GM21526 (cell line): ENCODE data around the gene CNN1.
"Not testable (repeated sequence)": the region's sequence is repeated elsewhere in the genome, so short reads cannot be mapped to it uniquely, and the experiment has no call there.

Experiments
- ATAC-seq: cut with Tn5 transposase; IDR thresholded peaks from one replicate; pipeline ENCODE4 v1.9.1; 2021; ENCODE audit warnings: moderate library complexity; ENCODE audit not compliant: unreplicated experiment, low FRiP score

The CNN1 gene

DNA sequence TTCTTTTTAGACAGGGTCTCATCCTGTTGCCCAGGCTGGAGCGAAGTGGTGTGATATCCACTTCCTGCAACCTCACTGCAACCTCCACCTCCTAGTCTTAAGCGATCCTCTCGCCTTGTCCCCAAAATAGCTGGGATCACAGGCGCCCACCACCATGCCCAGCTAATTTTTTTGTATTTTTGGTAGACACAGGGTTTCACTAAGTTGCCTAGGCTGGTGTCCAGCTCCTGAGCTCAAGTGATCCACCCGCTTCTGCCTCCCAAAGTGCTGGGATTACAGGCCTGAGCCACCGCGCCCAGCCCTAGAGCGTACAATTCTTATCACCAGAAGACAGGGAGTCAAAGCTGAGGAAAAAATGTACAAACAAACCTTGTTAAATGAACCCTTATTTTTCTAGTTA is 24.9 kb downstream of the CNN1 start:
- no peak for ATAC-seq

DNA sequence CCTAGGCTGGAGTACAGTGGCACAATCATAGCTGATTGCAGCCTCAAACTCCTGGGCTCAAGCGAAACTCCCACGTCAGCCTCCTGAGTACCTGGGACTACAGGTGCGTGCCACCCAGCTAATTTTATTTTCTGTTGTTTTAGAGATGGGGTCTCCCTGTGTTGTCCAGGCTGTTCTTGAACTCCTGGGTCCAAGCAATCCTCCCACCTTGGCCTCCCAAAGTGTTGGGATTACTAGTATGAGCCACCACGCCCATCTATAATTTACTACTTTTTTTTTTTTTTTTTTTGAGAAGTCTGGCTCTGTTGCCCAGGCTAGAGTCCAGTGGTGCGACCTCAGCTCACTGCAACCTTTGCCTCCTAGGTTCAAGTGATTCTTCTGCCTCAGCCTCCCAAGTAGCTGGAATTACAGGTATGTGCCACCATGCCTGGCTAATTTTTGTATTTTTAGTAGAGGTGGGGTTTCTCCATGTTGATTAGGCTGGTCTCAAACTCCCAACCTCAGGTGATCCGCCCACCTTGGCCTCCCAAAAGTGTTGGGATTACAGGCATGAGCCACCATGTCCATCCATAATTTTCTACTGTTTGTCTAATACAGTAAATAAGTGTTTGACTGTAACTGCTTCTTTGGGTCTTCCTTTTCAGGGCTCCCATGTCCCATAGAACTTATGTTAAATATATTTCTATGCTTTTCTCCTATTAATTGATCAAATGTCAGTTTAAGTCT is 25.6 kb downstream of the CNN1 start:
- ATAC-seq: not testable (repeated sequence)

DNA sequence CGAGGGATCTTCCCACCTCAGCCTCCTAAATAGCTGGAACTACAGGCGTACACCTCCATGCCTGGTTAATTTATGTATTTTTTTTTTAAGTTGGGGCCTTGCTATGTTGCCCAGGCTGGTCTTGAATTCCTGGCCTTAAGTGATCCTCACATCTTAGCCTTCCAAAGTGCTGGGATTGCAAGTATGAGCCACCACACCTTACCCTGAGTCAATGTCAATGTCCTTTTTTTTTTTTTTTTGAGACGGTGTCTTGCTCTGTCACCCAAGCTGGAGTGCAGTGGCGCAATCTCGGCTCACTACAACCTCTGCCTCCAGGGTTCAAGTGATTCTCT is 27.0 kb downstream of the CNN1 start:
- ATAC-seq: not testable (repeated sequence)

DNA sequence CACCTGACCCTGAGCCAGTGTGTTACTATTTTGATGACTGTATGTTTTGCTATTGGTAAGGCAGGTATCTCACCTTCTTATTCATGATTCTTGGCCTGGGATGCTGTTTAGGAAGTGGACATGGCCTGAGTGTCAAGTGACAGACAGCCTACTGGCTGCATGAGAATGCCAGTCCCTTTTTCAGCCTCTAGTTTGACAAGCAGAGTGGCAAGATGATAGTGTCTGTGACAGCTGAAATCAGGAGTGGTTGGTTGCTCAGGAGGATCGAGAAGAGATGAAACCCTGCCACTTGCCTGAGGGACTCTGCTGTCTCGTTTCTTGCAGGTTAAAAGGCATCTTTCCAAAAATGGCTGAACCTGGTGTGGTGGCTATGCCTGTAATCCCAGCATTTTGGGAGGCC is 27.5 kb downstream of the CNN1 start:
- ATAC-seq: no peak

DNA sequence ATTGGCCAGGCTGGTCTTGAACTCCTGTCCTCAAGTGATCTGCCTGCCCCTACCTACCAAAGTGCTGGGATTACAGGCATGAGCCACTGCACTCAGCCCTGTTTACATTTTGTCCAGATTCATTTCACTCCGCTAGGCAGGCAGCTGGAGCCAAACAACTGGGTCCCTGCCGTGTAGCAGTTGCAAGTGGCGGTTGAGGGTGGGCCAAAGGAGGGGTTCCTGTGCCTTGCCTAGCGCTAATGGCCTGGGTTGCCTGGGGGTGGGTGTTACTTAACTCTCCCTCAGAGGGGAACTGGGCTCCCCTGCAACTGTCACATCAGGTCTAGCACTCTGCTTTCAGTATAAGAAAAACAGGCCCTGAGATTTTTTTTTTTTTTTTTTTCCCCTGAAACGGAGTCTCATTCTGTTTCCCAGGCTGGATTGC is 31.4 kb downstream of the CNN1 start:
- no peak for ATAC-seq

DNA sequence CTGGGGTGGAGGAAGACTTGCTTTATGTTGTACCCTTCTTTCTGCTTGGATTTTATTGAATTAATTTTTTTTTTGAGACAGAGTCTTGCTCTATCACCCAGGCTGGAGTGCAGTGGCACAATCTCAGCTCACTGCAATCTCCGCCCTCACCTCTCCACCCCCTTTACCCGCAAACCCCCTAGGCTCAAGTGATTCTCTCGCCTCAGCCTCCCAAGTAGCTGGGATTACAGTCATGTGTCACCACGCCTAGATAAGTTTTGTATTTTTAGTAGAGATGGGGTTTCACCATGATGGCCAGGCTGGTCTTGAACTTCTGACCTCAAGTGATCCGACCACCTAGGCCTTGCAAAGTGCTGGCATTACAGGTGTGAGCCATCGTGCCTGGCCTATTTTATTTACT is 34.7 kb downstream of the CNN1 start:
- not testable (repeated sequence) for ATAC-seq

DNA sequence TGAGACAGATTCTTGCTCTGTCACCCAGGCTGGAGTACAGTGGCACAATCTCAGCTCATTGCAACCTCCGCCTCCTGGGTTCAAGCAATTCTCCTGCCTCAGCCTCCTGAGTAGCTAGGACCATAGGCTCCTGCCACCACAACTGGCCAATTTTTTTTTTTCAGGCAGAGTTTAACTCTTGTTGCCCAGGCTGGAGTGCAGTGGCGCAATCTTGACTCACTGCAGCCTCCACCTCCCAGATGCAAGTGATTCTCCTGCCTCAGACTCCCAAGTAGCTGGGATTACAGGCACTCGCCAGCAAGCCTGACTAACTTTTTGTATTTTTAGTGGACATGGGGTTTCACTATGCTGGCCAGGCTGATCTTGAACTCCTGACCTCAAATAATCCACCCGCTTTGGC is 35.1 kb downstream of the CNN1 start:
- not testable (repeated sequence) for ATAC-seq

DNA sequence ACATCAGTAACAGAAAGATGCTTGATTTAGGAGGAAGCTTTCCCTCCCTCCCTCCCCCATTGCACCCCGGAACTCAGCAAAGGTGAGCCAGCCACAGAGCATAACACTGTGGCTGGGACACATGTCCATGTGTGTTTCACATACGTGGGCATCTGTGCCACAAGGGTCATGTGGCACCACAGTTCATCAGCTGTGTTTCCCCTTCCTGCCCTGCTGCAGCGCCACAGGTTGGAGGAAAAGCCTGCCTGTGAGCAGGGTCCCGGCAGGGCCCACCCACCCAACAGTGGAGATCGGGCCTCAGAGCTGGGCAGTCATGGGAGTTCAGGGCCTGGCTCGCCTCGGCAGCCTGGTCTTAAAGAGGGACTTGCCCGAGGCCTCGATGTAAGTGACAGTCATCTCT is 36.0 kb downstream of the CNN1 start:
- ATAC-seq: no peak

DNA sequence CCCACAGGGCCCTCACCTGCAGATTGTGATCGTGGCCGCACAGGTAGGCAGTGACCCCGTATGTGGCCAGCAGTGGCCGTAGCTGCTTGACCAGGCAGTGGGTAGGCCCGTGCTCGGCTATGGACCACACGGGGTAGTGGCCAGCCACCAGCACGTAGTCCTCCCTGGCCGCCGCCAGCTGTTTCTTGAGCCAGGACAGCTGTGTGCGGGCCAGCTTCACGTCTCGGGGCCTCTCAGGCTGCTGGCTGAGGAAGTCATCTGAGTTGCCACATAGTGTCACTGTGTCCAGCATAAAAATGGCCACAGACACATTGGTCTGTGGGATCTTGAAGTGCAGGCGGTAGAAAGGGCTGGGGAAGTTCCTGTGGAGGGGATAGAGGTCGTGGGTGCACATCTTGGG is 37.6 kb downstream of the CNN1 start:
- ATAC-seq: no peak

DNA sequence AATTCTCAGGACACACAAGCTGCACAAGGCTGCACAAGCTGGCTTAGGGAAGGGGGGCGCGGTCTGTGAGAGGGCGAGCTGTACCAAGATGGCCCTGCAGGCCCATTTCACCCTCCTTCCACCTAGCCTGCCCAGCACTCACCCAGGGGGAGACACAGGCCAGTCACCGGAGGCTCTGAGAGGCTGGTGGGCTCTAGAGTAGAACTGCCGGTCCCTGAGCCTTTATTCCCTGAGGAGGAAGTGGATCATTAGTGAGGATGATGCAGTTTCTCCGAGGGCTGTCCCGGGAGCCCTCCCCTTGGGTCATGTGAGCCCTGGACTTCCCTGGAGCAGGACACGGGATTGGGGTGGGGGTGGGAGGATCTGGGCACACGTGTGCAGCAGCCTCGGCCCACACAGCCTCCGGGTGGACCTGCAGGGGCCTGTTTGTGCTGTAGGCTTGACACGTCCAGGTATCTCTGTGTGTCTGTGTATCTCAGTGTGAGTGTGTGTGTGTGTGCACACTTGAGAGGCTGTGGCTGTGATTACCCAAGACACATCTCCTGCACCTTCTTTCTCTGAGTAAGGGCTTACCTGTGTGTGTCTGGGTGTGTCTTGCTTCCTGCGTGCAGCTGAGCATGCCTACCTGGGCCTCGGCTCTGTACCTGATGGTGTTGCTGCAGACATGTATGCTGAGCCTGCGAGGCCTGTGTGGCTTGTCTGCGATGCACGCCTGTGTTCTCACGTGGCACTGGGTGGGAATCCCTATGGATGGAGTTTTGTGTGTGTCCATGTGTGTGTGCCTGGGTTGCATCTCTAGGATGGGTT is 39.0 kb downstream of the CNN1 start, which contains the start of gene ACP5:
ACP5 (minus strand) TSS at position 195 of the 807 bp plus-strand sequence. CDS start 328 bp downstream, outside the sequence.
- no peak for ATAC-seq

DNA sequence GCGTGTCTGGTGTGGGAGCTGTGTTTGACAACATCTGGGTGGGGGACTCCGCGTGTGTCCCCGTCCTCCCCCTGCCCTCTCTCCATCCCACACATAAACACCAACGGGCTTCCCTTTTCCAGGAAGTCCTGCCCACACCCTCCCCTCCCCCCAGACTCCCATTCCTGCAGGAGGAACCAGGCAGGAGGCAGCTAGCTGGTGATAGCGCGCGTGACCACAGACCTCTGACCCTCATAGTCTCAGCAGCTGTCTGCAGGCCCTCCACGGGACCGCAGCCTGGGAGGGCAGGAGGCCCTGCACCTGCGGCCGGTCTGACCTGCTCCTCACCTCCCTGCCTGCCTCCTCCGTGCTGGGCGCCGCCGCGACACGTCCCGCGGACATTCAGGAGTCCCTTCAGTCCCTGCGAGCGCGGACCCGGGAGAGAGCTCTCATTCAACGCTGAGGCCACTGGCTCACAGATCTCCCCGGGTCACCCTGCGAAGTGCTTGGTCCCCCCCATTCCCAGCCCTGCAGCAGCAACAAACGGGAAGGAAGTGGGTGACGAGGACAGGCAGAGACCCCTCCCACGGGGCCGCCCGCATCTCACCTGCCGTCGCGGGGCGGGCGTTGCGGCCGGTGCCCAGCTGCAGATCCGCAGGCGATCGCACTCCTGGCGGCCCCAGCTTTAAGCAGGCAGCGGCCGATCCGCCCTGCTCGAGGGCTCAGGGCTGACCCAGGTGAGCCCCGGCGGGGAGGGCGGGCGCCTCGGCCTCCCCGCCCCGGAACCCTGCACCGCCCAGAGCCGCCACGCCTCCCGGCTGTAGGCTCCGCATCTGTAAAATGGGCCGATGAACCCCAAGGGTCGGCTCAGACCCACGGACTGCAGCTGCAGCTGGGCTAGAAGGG is 39.8 kb downstream of the CNN1 start:
- no peak for ATAC-seq

DNA sequence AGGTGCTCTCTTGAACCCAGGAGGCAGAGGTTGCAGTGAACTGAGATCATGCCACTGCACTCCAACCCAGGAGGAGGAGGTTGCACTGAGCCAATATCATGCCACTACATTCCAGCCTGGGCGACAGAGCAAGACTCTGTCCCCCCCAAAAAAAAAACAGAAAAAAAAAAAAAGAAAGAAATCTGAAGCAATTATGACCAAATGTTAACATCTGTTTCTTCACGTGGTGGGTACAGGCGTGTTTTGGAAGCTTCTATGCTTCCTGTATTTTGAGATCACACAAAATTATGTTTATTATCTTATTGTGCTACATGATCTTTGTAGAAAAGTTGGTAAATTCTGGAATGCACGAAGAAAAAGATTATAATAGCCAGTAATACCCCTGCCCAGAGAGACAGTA is 41.5 kb downstream of the CNN1 start:
- no peak for ATAC-seq

DNA sequence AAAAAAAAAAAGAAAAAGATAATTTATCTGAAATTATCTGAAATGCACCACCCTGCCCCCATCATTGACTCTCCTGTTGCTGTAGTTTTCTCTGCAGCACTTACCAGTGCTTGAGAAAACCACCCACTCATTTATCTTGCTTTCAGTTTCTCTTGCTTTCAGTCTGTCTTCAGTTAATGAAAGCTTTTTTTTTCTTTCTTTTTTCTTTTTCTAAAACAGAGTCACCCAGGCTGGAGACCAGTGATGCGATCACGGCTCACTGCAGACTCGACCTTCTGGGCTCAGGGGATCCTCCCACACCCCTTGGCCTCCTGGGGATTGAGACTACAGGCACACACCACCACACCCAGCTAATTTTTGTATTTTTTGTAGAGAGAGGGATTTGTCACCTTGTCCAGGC is 43.1 kb downstream of the CNN1 start:
- no peak for ATAC-seq

DNA sequence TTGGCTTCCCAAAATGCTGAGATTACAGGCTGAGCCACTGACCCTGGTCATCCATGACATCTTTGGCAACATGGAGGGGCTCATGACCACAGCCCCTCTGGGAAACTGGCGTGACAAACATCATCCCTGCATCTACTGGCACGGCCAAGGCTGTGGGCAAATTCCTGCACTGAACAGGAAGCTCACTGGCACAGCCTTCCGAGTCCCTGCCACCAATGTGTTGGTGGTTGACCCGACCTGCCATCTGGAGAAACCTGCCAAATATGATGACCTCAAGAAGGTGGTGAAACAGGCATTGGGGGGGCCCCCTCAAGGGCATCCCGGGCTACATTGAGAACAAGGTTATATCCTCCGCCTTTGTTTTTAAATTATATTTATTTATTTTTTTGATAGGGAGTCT is 47.7 kb downstream of the CNN1 start:
- ATAC-seq: no peak

DNA sequence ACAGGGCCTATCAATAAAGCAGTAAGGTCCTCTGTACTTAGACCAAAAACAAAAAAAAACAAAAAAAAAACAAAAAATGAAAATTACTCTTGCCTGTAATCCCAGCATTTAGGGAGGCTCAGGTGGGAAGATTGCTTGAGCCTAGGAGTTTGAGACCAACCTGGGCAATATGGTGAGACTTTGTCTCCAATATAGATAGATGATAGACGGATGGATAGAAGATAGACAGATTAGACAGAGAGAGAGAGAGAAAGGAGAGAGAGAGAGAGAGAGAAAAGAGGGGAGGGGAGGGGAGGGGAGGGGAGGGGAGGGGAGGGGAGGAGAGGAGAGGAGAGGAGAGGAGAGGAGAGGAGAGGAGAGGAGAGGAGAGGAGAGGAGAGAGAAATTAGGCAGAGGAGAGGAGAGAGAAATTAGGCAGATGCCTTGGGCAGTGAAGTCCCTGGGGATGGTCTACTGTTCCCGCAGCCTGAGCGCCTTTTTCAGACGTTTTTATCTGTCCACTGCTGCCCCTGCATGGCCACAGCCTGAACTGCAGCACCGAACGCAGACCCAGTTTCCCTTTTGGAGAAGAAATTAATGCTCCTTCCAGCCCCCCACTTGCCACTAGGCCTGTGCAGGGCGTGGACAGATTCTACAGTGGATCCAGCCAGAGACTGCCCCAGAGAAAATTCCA is 48.8 kb downstream of the CNN1 start:
- ATAC-seq: no peak

DNA sequence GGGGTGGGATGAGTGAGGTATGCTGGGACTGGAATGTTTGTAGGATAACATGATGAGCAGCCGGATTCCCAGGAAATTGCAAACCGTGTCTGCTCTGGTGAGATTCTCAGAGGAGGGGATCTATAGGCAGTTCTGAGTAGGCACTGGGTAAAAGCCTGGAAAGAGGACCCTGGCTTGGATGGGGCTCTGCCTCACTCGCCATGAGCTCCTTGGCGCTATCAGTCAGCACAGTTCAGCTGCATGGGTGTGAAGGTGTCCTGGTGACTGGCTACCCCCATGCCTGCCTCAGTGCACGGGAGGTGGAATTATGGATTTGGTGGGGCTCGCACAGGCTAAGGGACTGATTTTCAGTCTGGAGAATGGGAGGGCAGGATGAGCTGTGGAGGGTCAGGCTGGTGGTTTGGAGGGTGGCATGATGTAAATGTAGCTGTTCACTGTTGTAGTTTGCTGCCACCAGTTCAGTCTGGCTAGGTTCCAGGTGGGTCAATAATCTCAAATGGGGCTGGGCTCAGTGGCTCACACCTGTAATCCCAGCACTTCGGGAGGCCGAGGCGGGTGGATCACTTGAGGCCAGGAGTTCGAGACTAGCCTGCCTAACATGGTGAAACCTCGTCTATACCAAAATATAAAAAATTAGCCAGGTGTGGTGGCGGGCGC is 49.5 kb downstream of the CNN1 start:
- no peak for ATAC-seq

DNA sequence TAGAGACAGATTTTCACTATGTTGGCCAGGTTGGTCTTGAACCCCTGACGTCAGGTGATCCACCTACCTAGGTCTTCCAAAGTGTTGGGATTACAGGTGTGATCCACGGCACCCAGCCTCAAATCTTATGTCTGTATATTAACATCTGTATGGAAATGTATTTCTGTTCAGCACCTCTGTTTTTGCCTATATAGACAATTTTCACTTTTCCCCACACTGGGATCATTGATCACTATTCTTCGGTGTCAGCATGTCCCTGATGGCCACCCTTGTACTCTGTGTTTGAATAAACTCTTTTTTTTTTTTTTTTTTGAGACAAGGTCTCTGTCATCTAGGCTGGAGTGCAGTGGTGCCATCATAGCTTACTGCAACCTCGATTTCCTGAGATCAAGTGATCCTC is 55.4 kb downstream of the CNN1 start:
- no peak for ATAC-seq

DNA sequence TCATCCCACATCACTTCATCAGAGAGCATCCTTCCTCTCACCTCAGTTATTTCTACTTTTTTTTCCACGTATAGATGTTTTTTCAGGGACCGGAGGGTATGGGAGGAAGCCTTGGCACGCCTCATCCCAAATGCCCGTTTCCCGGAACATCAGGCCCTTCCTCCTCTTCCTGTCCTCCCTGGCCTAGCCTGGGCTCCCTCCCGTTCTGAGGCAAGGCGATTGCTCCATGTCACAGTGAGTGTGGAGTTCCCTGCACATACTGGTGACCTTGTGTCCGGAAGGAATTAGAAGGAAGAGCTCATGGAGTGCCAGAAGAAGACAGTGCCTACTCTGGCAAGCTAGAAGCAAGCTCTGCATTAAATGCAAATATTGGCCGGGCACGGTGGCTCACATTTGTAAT is 57.5 kb downstream of the CNN1 start:
- no peak for ATAC-seq

DNA sequence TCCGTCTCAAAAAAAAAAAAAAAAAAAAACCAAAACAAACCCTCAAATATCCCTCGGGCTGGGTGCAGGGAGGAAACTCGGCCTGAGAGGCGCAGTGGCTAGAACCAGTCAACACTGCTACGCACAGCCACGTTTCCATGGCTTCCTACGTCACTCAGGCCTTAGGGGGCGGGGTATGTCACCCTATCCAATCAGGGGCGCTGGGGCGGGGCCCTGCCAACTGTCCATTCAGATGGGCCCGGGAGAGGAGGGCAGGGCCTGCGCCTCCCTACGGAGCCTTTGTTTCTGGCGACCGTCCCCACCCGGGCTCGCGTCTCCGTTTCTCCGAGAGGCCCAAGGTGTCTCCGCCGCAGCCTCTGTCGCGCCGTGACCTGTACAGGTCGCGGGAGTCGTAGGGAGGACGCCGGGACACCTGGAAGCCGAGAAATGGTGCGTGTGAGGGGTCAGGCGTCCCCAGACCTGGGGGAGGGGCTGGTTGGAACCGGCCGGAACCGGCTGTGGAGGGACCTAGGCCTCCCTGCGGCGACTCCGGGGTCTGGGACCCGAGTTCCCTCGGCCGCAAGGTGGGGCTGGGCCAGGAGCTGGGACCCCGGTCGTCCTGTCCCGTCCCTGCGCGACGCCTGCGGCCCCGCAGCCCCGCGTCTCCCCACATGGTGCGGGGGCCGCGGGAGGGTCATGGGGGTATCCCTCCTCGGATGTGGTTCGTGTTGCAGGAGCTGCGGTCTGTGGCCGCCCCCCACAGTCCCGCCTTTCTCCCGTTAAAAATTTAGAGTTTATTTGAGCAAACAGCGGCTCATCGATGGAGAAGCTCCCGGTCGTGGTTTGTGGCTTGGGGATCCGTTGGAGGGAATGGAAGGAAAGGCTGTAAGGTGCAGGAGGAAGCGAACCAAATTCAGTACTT is 58.8 kb downstream of the CNN1 start, which contains the start of gene ZNF627:
ZNF627 (plus strand) TSS at position 282 of the 901 bp plus-strand sequence; CDS start at position 427, 145 bp downstream.
- ATAC-seq: peak; percentile 92
